ENCODE measurements around the gene SORBS1. TPM values are rescaled to one million over a fixed set of nuclear protein-coding genes. Genes with fewer than 3 reads are reported as not detected.

SORBS1 gene
- total RNA-seq, 6 experiments from 2014 or later = 56.4 to 97.9 (median 76.5) TPM

DNA sequence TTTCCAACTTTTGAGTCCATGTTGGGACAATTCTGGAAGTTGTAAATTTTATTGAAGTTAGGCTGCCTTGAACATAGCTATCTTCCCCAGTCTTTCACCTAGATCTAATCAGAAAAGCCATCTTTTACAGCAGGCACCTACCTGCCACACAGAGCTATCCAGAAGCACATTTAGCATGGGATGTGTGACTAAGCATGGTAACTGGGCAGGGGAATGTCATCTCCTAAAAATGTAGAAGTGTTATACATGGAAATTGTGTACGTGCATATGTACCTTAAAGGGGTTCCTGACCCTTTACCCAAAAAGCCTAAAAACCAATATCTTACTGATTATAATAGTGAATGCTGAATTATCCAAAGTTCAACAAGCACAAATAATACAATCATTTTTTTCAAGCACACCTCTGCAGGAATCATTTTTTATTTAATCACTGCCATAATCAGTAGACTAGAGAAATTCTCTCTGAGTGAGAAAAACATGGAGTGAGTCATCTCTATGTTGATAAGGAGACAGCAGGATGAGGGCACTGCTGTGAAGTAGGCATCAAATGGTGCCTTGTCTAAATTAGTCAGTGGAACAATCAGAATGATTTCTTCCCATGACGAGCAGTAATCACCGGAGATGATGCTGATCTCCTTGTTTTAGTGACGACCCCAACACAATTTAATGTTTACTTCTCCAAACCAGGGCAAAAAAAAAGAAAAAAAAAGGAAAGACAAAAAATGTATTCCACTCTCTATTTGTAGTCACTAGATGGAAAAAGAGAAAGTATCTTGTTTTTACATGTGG lies 75.9 kb downstream of the SORBS1 start:
- Histone ChIP-seq H3K4me3 (no peak overlapping the region), H3K9me3 (no peaks in the 10 kb centered on the region), H3K36me3 (peaks cover 0 to 6% (median 0%) of the 10 kb centered on the region in 4 donors), H3K27me3 (no peaks in the 10 kb centered on the region), H3K4me1 (peaks cover 0 to 39% (median 17%) of the 10 kb centered on the region in 4 donors), H3K27ac (peak overlapping the region; percentile 6 to 22 (median 17))
- WGBS (ENCODE audit: insufficient coverage, low coverage, low lambda C conversion rate, missing lambda C conversion rate) = 70% methylated on average over 4 of the region's 4 CpGs
- intact Hi-C loops (cut with DNase I) = no loop called here
- no peak for DNase-seq
- no peak for TF ChIP-seq POLR2A (IDR thresholded peaks at IDR 0.05)
- TF ChIP-seq, protein P1, sequence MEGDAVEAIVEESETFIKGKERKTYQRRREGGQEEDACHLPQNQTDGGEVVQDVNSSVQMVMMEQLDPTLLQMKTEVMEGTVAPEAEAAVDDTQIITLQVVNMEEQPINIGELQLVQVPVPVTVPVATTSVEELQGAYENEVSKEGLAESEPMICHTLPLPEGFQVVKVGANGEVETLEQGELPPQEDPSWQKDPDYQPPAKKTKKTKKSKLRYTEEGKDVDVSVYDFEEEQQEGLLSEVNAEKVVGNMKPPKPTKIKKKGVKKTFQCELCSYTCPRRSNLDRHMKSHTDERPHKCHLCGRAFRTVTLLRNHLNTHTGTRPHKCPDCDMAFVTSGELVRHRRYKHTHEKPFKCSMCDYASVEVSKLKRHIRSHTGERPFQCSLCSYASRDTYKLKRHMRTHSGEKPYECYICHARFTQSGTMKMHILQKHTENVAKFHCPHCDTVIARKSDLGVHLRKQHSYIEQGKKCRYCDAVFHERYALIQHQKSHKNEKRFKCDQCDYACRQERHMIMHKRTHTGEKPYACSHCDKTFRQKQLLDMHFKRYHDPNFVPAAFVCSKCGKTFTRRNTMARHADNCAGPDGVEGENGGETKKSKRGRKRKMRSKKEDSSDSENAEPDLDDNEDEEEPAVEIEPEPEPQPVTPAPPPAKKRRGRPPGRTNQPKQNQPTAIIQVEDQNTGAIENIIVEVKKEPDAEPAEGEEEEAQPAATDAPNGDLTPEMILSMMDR (IDR thresholded peaks at IDR 0.05) = no peak
- ATAC-seq = peak in 1 of 4 donors; percentile 52

DNA sequence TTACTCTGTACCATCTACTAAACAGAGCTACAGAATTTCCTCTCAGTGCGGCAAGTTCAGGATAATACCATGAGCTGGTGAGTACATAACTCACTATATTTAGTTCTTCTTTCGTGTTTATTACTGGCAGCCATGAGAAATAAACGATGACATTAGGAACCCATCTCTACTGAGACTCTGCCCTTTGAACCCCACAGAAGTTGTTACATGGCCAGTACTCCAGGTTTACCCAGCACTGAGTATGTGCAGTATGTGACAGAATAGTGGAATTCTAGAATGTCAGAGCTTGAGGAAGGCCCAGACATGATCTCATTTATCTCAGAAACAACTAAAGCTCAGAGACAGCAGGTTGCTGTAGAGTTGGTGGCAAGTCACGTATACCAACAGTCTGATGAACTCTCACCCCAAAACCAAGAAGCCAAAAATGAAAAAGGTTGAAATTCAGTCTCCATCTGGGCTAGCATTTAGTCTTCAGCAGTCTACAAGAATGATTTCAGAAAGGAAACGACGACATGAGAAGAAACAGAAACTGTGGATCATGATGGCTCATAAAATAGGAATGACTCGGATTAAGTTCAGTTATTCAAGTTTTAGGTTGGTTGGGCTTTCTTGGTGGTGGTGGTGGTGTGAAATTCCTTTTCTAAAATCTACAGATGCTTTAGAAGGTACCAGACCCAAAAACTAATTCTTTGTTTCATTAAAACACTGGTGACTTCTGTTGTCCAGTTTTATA lies 78.5 kb downstream of the SORBS1 start:
- intact Hi-C loops (cut with DNase I) = no loop called here
- ATAC-seq = peak; percentile 6 to 54 (median 22)
- Histone ChIP-seq H3K4me1 (peaks cover 0 to 54% (median 27%) of the 10 kb centered on the region in 4 donors), H3K36me3 (peaks cover 0 to 6% (median 0%) of the 10 kb centered on the region in 4 donors), H3K27me3 (no peaks in the 10 kb centered on the region), H3K4me3 (no peak overlapping the region), H3K27ac (peak overlapping the region; percentile 91 to 97 (median 97)), H3K9me3 (no peaks in the 10 kb centered on the region)
- WGBS (ENCODE audit: insufficient coverage, low coverage, low lambda C conversion rate, missing lambda C conversion rate) = 57% methylated on average over 7 of the region's 7 CpGs
- TF ChIP-seq, protein P1 (IDR thresholded peaks at IDR 0.05) = no peak
- TF ChIP-seq POLR2A (IDR thresholded peaks at IDR 0.05) = no peak
- DNase-seq = no peak

DNA sequence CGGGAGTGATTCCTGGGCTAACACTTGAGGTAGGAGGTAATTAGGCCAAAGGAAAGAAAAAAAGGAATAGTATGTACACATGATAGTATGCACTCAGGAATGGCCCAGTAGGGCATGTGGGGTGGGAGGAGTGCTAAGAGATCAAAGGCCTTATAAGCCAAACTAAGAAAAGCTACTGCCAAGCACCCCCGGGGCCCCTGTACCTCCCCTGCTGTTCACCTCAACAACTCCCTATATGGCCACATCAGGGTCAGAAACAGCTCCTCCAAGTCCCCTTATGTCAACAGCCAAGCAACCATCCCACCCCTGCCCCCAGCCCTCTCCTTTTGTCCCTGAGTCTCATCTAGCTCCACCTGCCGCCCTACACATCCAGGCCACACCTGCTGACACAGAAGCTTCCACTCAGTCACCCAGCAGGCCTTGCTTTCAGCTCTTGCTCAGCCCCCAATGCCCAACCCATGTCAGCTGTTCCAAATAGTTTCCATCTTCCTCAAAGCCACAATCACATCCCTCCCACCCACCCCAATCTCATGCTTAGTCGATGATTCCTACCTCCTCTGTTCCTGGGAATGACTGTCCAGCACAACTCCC lies 80.2 kb downstream of the SORBS1 start:
- peaks cover 0 to 4% (median 0%) of the 10 kb centered on the region in 4 donors for H3K36me3 ChIP-seq
- H3K4me3 ChIP-seq = no peak overlapping the region
- DNase-seq (no peak), ATAC-seq (peak in 1 of 4 donors; percentile 0)
- 50% methylated on average over 3 of the region's 4 CpGs for WGBS (ENCODE audit: insufficient coverage, low coverage, low lambda C conversion rate, missing lambda C conversion rate)
- no peaks in the 10 kb centered on the region for H3K9me3 ChIP-seq
- H3K4me1 ChIP-seq = peaks cover 0 to 67% (median 36%) of the 10 kb centered on the region in 4 donors
- no peaks in the 10 kb centered on the region for H3K27me3 ChIP-seq
- intact Hi-C loops (cut with DNase I) = no loop called here
- H3K27ac ChIP-seq = peak overlapping the region; percentile 91 to 97 (median 97)
- TF ChIP-seq, protein P1 (IDR thresholded peaks at IDR 0.05) = no peak
- no peak for TF ChIP-seq POLR2A (IDR thresholded peaks at IDR 0.05)

DNA sequence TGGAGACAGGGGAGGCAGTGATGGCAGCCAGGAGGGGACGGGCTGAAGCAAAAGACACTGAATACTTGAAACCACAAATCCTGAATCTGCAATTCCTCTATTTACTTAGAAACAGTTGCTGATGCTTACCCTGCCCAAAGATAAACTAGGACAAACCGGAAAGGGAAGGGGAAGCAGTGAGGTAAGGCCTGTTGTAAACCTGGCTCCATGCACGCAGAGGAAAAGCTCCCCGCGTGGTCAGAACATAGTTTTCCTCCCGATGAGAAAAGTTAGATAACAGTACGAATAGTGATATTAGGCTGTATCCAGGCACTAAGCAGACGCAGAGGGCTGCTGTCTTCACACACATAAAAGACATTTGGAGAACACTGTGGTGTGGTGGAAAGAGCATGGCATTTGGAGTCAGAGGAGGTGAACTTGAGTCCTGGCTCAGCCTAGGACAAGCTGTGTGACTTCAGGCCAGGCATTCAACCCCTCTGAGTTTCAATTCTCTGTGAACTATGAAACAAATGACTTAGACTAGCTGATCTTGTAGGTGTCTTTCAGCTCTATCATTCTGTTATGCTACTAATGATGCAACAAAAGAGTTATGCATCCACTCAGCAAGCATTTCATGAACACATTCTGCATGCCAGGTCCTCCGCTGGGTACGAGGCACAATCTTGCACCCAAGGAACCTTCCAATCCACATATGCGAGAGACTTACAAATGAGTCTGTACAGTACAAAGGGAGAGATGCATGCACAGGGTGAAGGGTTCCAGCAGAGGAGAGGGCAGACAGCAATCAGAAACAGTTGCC lies 80.9 kb downstream of the SORBS1 start:
- ATAC-seq = peak; percentile 41 to 57 (median 50)
- Histone ChIP-seq H3K4me1 (peaks cover 0 to 72% (median 37%) of the 10 kb centered on the region in 4 donors), H3K27me3 (no peaks in the 10 kb centered on the region), H3K9me3 (no peaks in the 10 kb centered on the region), H3K36me3 (no peaks in the 10 kb centered on the region), H3K4me3 (no peak overlapping the region), H3K27ac (peak overlapping the region; percentile 91 to 97 (median 97))
- DNase-seq = peak; percentile 65 to 72 (median 70)
- TF ChIP-seq, protein P1 (IDR thresholded peaks at IDR 0.05) = peak in 1 of 4 donors; percentile 8
- no peak for TF ChIP-seq POLR2A (IDR thresholded peaks at IDR 0.05)
- intact Hi-C loops (cut with DNase I) = no loop called here
- WGBS (ENCODE audit: insufficient coverage, low coverage, low lambda C conversion rate, missing lambda C conversion rate) = 32% methylated on average over 11 of the region's 11 CpGs
